Measurements from ENCODE around the gene ADGRE1.

Gene ADGRE1

GRCh38 chr19:6956573-6956972 is 69.2 kb downstream of the ADGRE1 start:
- DNase-seq (ENCODE audit: low read depth in 3 of 3): no peak

- DNase-seq (ENCODE audit: low read depth in 3 of 3): no peak
These were observed 71.4 kb downstream of the ADGRE1 start for GRCh38 chr19:6958791-6959190.

- no peak for DNase-seq (ENCODE audit: low read depth in 3 of 3)
These were observed 76.0 kb downstream of the ADGRE1 start for GRCh38 chr19:6963244-6963852.

DNA sequence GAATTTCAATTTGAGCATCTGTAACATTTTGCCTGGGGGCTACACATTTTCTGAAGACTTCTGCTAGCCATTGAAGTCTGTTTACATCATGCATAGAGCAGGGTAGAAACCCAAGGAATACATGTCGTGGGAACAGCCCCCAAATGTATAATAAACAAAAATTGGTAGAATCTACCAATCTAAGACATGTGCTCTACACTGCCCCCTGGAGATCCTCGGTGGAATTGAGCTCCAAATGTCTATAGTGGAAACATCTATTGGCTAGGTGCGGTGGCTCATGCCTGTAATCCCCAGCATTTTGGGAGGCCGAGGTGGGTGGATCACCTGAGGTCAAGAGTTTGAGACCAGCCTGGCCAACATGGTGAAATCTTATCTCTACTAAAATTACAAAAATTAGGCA is 76.6 kb downstream of the ADGRE1 start:
- DNase-seq (ENCODE audit: low read depth in 3 of 3): peak in 2 of 3 experiments; percentile 28 to 46

GRCh38 chr19:6967967-6968366 is 80.6 kb downstream of the ADGRE1 start:
- no peak for DNase-seq (ENCODE audit: low read depth in 3 of 3)

DNA sequence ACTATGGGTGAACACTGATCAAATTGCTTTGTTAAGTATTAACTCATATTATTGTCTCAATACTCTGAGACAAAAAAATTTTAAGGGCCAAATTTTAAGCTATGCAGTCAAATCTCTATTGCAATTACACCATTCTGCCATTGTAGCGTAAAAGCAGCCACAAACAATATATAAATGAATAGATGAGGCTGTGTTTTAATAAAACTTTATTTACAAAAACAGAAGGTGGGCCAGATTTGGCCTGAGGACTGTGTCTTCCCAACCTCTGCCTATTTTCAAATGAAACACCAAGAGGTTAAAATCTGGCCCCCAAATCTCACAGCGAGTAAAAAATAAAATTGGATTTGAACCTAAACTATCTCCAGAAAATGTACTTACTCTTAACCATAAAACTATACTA is 82.1 kb downstream of the ADGRE1 start:
- DNase-seq (ENCODE audit: low read depth in 3 of 3): no peak

DNA sequence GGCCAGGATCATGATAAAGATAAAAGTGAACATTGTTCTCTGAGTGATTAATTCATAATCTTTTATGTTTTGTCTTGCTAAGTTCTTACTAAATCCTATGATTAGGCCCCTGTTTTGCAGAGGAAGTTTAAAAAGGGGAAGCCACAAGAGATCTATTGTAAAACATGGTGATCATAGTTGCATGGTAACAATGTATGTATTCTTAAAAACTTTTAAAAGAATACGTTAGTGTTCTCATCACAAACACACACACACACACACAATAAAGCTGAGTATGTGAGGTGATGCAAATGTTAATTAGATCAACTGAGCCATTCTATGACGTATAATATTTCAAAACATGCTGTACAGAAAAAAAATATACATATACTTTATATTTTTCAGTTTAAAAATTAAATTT is 82.6 kb downstream of the ADGRE1 start:
- no peak for DNase-seq (ENCODE audit: low read depth in 3 of 3)

- no peak for DNase-seq (ENCODE audit: low read depth in 3 of 3)
These were observed 83.1 kb downstream of the ADGRE1 start for GRCh38 chr19:6970443-6970842.

DNA sequence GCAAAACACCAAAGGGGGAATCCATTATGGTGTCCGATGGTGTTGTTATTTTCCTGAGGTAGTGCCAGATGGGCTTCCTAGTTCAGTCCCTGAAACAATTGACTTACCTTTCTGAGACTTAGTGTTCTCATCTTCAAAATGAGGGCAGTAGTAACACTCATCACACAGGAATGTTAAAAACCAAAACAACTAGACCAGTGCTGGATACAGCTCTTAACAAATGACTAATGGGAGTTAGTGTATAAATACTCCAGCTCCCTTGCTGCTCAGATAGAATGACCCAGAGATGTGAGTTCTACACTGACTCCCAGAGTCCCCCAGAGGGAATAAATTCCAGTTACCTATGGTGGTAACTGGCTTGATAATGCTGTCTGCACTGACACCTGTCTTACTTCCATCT is 84.0 kb downstream of the ADGRE1 start:
- DNase-seq (ENCODE audit: low read depth in 3 of 3): no peak

GRCh38 chr19:6976197-6976596 is 88.8 kb downstream of the ADGRE1 start:
- no peak for DNase-seq (ENCODE audit: low read depth in 3 of 3)

- peak in 1 of 3 experiments; percentile 14 for DNase-seq (ENCODE audit: low read depth in 3 of 3)
These were observed 92.0 kb downstream of the ADGRE1 start for GRCh38 chr19:6979399-6979798.

- no peak for DNase-seq (ENCODE audit: low read depth in 3 of 3)
These were observed 96.1 kb downstream of the ADGRE1 start for GRCh38 chr19:6983448-6983847.

- no peak for DNase-seq (ENCODE audit: low read depth in 3 of 3)
These were observed 100.5 kb downstream of the ADGRE1 start for GRCh38 chr19:6987850-6988249.

GRCh38 chr19:6988257-6988656 is 100.9 kb downstream of the ADGRE1 start:
- DNase-seq (ENCODE audit: low read depth in 3 of 3): no peak

Measured in stimulated activated CD4-positive, alpha-beta T cell treated with anti-CD3 and anti-CD28 coated beads, TNF-alpha, amount 100 ng/mL, for 24 hours (primary cell).